ENCODE data around the gene AIP.

AIP gene

GRCh38 chr11:67504005-67504949 lies 21.5 kb downstream of the AIP start:
- peak; percentile 58 for DNase-seq (ENCODE audit: extremely low spot score)
- POLR2A ChIA-PET, result interaction anchor here (1.2 to 1.7 kb wide), 2 partner anchors 36 to 112 kb away, joined by 4 read pairs; partner anchors contain the start of gene RAD9A

GRCh38 chr11:67504950-67505581 lies 22.2 kb downstream of the AIP start, which contains the start of gene PITPNM1:
Gene PITPNM1, minus strand, starts transcription at chr11:67505363. Its CDS starts 1,183 bp downstream, at chr11:67504180.
- CTCF ChIA-PET, result no interaction called here
- POLR2A ChIA-PET, result interaction anchor here (1.2 to 1.7 kb wide), 2 partner anchors 37 to 113 kb away, joined by 4 read pairs; partner anchors contain the start of gene RAD9A
- TF ChIP-seq HDGF (IDR thresholded peaks at IDR 0.05; ENCODE audit: borderline replicate concordance) (no peak), SP1 (IDR thresholded peaks at IDR 0.05) (no peak), L3MBTL2 (conservative IDR thresholded peaks at IDR 0.05) (no peak), SUZ12 (IDR thresholded peaks at IDR 0.05) (no peak), LEF1 (IDR thresholded peaks at IDR 0.05; ENCODE audit: borderline replicate concordance) (no peak), CTBP1 (IDR thresholded peaks at IDR 0.05; ENCODE audit: borderline replicate concordance) (no peak), NFRKB (IDR thresholded peaks at IDR 0.05) (no peak), ZNF384 (IDR thresholded peaks at IDR 0.05) (no peak), ARNT (IDR thresholded peaks at IDR 0.05) (no peak), BHLHE40 (IDR thresholded peaks at IDR 0.05; ENCODE audit: borderline replicate concordance) (no peak), PKNOX1 (IDR thresholded peaks at IDR 0.05) (no peak), TARDBP (IDR thresholded peaks at IDR 0.05) (no peak), FOXA1 (IDR thresholded peaks at IDR 0.05) (no peak), FOXK2 (IDR thresholded peaks at IDR 0.05) (no peak), FOXM1 (IDR thresholded peaks at IDR 0.05; ENCODE audit: borderline replicate concordance) (no peak)
- peak; percentile 57 for DNase-seq (ENCODE audit: extremely low spot score)

More at GRCh38 chr11:67504005-67504949, 21.5 kb downstream of the AIP start:
- no peak for TF ChIP-seq SUZ12 (IDR thresholded peaks at IDR 0.05)
- no peak for TF ChIP-seq FOXM1 (IDR thresholded peaks at IDR 0.05; ENCODE audit: borderline replicate concordance)
- CTCF ChIA-PET, result no interaction called here

- ChIA-PET POLR2A (interaction anchor here (0.6 to 1.7 kb wide), 3 partner anchors 37 to 114 kb away, joined by 3 to 4 read pairs (median 4); partner anchors contain the start of gene RAD9A), CTCF (interaction anchor here (1.0 kb wide), 1 partner anchor 86 kb away, joined by 3 read pairs; no protein-coding TSS in a partner anchor)
- DNase-seq (ENCODE audit: extremely low spot score), result peak; percentile 79
- TF ChIP-seq NFRKB (IDR thresholded peaks at IDR 0.05) (no peak), FOXM1 (IDR thresholded peaks at IDR 0.05; ENCODE audit: borderline replicate concordance) (no peak), ELF4 (IDR thresholded peaks at IDR 0.05) (no peak), BHLHE40 (IDR thresholded peaks at IDR 0.05; ENCODE audit: borderline replicate concordance) (no peak), TARDBP (IDR thresholded peaks at IDR 0.05) (no peak), CTBP1 (IDR thresholded peaks at IDR 0.05; ENCODE audit: borderline replicate concordance) (no peak), ARNT (IDR thresholded peaks at IDR 0.05) (no peak), ZNF384 (IDR thresholded peaks at IDR 0.05) (no peak), LEF1 (IDR thresholded peaks at IDR 0.05; ENCODE audit: borderline replicate concordance) (no peak), SP1 (IDR thresholded peaks at IDR 0.05) (no peak), L3MBTL2 (conservative IDR thresholded peaks at IDR 0.05) (no peak), FOXK2 (IDR thresholded peaks at IDR 0.05) (no peak), PKNOX1 (IDR thresholded peaks at IDR 0.05) (no peak), SUZ12 (IDR thresholded peaks at IDR 0.05) (no peak), HDGF (IDR thresholded peaks at IDR 0.05; ENCODE audit: borderline replicate concordance) (no peak), FOXA1 (IDR thresholded peaks at IDR 0.05) (no peak)
Observed at GRCh38 chr11:67505605-67506396, 23.0 kb downstream of the AIP start.

- ChIA-PET POLR2A (no interaction called here), CTCF (interaction anchor here (1.0 kb wide), 1 partner anchor 86 kb away, joined by 3 read pairs; no protein-coding TSS in a partner anchor)
- DNase-seq (ENCODE audit: extremely low spot score), result no peak
- TF ChIP-seq ELF4 (IDR thresholded peaks at IDR 0.05), result no peak
- no peak for TF ChIP-seq SP1 (IDR thresholded peaks at IDR 0.05)
- no peak for TF ChIP-seq FOXK2 (IDR thresholded peaks at IDR 0.05)
- TF ChIP-seq ARNT (IDR thresholded peaks at IDR 0.05), result no peak
- TF ChIP-seq BHLHE40 (IDR thresholded peaks at IDR 0.05; ENCODE audit: borderline replicate concordance), result no peak
- TF ChIP-seq HDGF (IDR thresholded peaks at IDR 0.05; ENCODE audit: borderline replicate concordance), result no peak
- TF ChIP-seq FOXM1 (IDR thresholded peaks at IDR 0.05; ENCODE audit: borderline replicate concordance), result no peak
- no peak for TF ChIP-seq FOXA1 (IDR thresholded peaks at IDR 0.05)
- no peak for TF ChIP-seq SUZ12 (IDR thresholded peaks at IDR 0.05)
- no peak for TF ChIP-seq CTBP1 (IDR thresholded peaks at IDR 0.05; ENCODE audit: borderline replicate concordance)
- no peak for TF ChIP-seq L3MBTL2 (conservative IDR thresholded peaks at IDR 0.05)
- no peak for TF ChIP-seq PKNOX1 (IDR thresholded peaks at IDR 0.05)
- TF ChIP-seq ZNF384 (IDR thresholded peaks at IDR 0.05), result no peak
- TF ChIP-seq NFRKB (IDR thresholded peaks at IDR 0.05), result no peak
- no peak for TF ChIP-seq TARDBP (IDR thresholded peaks at IDR 0.05)
- TF ChIP-seq LEF1 (IDR thresholded peaks at IDR 0.05; ENCODE audit: borderline replicate concordance), result no peak
Observed at GRCh38 chr11:67506426-67507051, 23.7 kb downstream of the AIP start.

Data from HEK293T (cell line).